HG02798 (cell line): ENCODE data around the gene FBLN2.

Experiments used
- ATAC-seq: cut with Tn5 transposase; IDR thresholded peaks from one replicate; pipeline ENCODE4 v1.9.1; 2021; ENCODE audit warnings: mild to moderate bottlenecking; ENCODE audit not compliant: unreplicated experiment, poor library complexity

Gene FBLN2

GRCh38 chr3:13617097-13617738 lies 68.3 kb downstream of the FBLN2 start:
- ATAC-seq: no peak

- ATAC-seq: no peak
These were observed 69.1 kb downstream of the FBLN2 start for GRCh38 chr3:13617981-13618380.

DNA sequence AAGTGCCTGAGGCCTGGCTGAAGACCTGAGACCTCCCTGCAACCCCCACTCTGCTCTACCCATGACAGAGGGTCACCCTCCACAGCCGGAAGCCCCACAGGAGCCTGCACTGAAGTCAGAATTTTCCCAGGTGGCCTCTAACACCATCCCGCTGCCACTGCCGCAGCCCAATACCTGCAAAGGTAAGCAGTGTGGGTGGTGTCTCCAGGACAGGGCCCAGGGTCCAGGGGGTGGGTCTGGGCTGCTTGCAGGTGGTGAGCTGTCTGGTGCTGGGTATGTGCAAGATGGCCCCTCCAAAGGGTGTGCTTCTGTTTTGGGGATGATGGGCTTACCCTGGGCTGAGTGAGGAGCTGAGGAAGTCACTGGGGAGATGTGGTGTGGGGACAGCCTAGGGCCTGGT lies 69.9 kb downstream of the FBLN2 start:
- no peak for ATAC-seq

- no peak for ATAC-seq
These were observed 70.8 kb downstream of the FBLN2 start for GRCh38 chr3:13619661-13620230.

DNA sequence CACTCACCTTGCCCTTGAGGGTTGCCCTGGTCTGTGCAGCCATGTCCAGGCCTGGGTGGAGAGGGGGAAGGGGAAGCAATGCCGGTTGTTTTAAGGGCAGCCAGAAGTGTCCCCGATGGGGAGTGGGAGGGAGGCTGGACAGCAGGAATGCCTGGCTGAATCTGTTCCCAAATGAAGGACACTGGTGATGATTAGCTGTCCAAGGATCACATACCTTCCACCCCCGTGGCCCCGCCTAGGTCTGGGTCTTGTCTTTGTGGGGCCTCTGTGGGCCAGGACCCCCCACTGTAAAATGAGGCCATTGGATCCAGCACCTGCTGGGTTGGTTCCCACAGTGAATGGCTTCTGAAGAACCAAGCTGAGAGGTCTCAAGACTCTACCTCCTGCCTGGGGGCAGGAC lies 71.4 kb downstream of the FBLN2 start:
- ATAC-seq: no peak

DNA sequence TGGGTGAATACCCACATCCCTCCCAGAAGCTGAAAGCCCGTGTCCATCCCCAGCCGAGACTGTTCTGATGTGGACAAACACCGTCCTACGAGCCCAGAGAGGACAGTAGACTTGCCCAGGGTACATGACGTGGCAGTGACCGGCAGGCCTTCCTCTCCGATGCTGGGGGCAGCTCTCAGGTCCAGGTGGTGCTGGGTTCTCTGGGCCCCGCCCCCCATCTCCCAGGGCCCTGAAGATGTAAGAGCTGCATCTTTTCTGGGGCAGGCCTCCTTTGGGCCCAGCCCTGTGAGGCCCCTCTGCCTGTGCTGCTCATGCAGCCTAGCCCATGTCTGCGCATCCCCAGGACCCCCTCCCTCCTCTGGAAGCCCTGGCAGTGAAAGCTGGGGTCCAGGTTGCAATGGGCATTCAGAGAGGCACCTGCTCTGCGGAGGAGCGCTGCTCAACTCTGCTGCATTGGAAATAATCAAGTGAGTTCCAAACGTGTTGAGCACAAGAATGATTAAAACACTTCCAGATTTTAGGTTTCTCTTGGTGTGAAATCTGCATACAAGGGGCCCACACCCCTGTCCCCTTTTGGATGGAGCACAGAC lies 71.9 kb downstream of the FBLN2 start:
- ATAC-seq: no peak

DNA sequence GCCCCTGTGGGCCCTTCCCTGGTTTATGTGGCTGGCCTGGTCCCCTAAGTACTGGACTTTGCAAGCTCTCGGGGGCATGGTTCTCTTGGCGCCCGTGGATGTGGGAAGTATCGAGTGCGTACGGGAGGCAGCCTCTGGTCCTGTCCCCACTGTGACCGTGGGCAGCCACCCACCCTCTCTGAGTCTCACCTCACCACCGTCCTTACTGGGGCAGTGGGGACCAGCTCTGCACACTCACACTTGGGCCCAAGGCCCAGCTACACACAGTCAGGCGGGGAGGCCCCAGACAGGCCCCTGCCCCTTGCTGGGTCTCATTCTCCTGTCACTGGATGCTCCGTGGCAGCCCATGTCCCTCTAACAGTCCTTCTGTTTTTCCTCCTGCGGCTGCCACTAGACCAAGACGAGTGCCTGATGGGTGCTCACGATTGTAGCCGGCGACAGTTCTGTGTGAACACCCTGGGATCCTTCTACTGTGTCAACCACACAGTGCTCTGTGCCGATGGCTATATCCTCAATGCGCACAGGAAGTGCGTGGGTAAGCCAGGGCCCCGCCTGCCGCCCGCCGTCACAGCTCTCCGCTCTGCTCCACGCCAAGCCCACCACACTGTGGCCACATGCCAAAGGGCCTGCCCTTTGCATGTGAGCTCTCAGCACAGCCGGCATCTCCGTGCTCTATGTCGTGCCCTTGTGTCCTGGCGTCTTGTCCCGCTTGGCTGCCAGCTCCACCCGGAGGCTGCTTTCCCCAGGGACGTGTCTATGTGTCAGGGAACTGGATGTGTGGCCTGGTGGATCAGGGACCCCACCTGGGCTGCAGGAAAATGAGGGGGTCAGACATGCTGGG lies 72.7 kb downstream of the FBLN2 start:
- ATAC-seq: no peak

GRCh38 chr3:13622356-13622755 lies 73.4 kb downstream of the FBLN2 start:
- no peak for ATAC-seq

- ATAC-seq: no peak
These were observed 74.3 kb downstream of the FBLN2 start for GRCh38 chr3:13623101-13623654.

DNA sequence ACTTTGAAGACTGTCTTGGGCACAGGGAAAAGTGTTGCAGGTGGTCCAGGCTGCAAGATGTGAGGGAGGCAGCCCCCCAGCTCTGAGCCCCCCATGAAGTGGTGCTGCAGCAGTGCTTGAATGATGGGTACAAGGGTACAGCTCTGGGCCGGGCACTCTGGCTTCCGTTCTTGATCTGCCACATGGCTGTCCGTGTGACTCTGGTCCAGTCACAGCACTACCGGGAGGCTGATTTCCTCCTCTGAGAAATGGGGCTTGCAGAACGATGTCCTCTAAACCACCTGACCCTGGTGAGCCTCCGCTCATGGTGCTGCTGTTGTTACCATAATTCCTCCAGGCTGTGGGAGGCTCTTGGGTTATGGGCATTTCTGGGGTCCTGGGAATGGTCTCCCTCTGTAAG lies 75.1 kb downstream of the FBLN2 start:
- no peak for ATAC-seq

DNA sequence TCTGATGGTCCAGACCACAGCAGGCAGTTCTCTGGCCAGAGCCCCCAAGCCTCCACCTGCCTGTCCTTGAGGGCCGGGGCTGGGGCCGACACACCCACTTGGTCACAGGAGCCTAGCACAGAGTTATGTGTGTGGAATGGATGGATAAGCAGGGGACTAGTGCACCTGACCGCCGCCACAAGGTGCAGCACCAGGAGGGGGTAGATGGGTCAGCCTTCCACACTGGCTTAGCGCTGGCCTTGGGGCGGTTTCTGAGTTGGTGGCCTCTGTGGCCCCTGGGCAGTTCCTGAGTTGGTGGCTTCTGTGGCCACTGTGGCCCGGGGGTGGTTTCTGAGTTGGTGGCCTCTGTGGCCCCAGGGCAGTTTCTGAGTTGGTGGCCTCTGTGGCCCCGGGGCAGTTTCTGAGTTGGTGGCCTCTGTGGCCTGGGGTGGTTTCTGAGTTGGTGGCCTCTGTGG lies 75.8 kb downstream of the FBLN2 start:
- no peak for ATAC-seq

DNA sequence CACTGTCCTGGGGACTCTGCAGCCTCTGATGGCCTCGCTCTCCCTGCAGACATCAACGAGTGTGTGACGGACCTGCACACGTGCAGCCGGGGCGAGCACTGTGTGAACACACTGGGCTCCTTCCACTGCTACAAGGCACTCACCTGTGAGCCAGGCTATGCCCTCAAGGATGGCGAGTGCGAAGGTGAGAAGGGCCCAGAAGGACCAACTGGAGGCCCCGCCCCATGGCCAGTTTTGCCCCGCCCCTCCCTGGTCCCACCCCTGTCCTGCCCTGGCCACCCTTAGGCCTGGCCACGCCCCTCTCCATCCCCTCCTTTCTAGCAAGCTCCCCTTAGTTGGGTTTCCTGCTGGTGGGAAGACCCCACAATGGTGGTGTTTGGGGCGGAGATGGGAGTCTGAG lies 77.5 kb downstream of the FBLN2 start:
- no peak for ATAC-seq

DNA sequence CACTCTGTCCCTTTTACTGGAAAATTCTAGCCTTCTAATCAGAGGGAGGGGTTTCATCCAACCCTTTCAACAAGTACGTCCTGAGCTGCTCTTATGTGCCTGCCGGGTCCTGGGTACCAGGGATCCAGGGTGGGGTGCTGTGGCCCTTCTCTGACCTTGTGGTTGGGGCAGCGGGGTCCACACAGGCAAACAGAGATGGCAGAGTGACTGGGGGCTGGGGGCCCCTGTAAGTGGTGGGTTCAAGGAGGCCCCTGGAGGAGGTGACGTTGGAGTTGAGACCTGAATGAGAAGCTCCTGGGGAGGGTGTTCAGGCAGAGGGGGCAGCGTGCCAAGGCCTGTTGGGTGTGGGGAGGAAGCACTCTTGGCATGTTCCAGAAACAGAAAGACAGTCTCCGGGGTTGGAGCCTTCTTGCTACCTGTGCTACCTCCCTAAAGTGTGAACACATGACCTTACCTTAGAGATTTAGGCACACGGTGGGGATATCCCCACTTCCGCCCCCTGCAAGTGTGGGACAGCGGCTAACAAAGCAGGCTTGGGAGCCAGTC lies 78.1 kb downstream of the FBLN2 start:
- no peak for ATAC-seq

DNA sequence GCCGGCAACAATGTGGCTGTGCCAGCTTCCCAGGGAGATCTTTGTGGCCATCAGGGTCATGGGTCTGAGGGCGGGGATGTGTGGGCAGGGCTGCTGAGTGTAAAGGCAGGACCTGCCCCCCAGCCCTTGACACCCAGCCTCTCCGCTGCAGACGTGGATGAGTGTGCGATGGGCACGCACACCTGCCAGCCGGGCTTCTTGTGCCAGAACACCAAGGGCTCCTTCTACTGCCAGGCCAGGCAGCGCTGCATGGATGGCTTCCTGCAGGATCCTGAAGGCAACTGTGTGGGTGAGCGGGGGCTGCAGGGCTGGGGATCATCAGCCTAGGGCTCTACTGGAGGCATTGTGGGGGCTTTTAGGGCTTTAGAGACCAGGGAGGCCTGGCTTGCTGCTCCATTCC lies 78.8 kb downstream of the FBLN2 start:
- ATAC-seq: no peak

DNA sequence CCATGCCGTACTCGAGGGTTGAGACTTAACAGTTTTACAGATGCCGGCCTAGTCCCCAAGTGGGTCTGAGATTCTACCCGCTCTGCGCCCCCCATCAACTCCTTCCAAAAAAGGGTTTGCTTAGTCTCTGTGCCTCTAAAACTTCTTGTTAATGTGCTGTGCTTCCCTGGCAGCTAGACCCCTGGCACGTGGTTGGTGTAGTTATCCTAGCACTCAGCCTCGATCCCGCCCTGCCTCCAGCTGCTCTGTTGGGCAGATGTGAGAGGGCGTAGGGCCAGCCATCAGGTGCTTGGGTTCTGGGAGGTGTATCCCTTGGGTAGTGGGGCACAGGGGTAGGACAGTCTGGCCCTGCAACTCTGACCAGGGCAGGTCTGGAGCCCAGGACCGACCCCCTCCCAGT lies 79.5 kb downstream of the FBLN2 start:
- ATAC-seq: no peak

- no peak for ATAC-seq
These were observed 80.1 kb downstream of the FBLN2 start for GRCh38 chr3:13628841-13629551.

GRCh38 chr3:13629644-13630043 lies 80.7 kb downstream of the FBLN2 start:
- no peak for ATAC-seq

GRCh38 chr3:13631256-13631655 lies 82.3 kb downstream of the FBLN2 start:
- ATAC-seq: no peak

- no peak for ATAC-seq
These were observed 84.3 kb downstream of the FBLN2 start for GRCh38 chr3:13633176-13633575.

- ATAC-seq: no peak
These were observed 85.2 kb downstream of the FBLN2 start for GRCh38 chr3:13634151-13634550.
